OCI-LY3 (cell line): ENCODE data around the gene CLPX.

Source experiments
- H2AFZ ChIP-seq: fragments of 200-600, 300-600 bp; shearing (Covaris generic); 2 replicates; pipeline ENCODE4 v1.6.0; 2014; ENCODE audit warnings: antibody characterized with exemption, low read depth, low read length
- H3K27ac ChIP-seq: fragments of 200-600, 300-600 bp; sonication (generic); 2 replicates; pipeline ENCODE4 v1.5.1; 2014; ENCODE audit warnings: mild to moderate bottlenecking, low read length, moderate library complexity, mixed read lengths
- H3K27me3 ChIP-seq: fragments of 200-600, 300-600 bp; sonication (generic); 2 replicates; pipeline ENCODE4 v1.6.1; 2014; ENCODE audit warnings: low read depth, low read length, mixed read lengths
- H3K36me3 ChIP-seq: fragments of 200-600, 300-600 bp; sonication (generic); replicated peaks from 2 replicates; pipeline ENCODE3; 2014; ENCODE audit warnings: low read depth, low read length, mixed read lengths
- H3K4me1 ChIP-seq: fragments of 300-600, 200-600 bp; sonication (generic); 2 replicates; pipeline ENCODE4 v1.6.1; 2014; ENCODE audit warnings: low read length, mixed read lengths
- H3K4me2 ChIP-seq: fragments of 200-600, 300-600 bp; sonication (generic); 2 replicates; pipeline ENCODE4 v1.6.1; 2014; ENCODE audit warnings: low read length, mixed read lengths
- H3K4me3 ChIP-seq: fragments of 300-600, 200-600 bp; sonication (generic); 2 replicates; pipeline ENCODE4 v1.5.1; 2014; ENCODE audit warnings: antibody characterized with exemption, mild to moderate bottlenecking, low read length, moderate library complexity
- H3K79me2 ChIP-seq: fragments of 300-600, 200-600 bp; shearing (Covaris generic); 2 replicates; pipeline ENCODE4 v1.6.1; 2014; ENCODE audit warnings: mild to moderate bottlenecking, low read length, mixed read lengths
- H3K9ac ChIP-seq: fragments of 300-600, 200-600 bp; shearing (Covaris generic); 2 replicates; pipeline ENCODE4 v1.6.0; 2014; ENCODE audit warnings: mild to moderate bottlenecking, low read length, moderate library complexity
- H3K9me3 ChIP-seq: fragments of 200-600, 300-600 bp; shearing (Covaris generic); 2 replicates; pipeline ENCODE4 v1.6.1; 2014; ENCODE audit warnings: low read length, mixed read lengths; ENCODE audit not compliant: insufficient read depth
- H4K20me1 ChIP-seq: fragments of 200-600, 300-600 bp; sonication (generic); 2 replicates; pipeline ENCODE4 v1.6.1; 2016; ENCODE audit warnings: low read length, mixed read lengths; ENCODE audit not compliant: insufficient read depth
- CTCF ChIP-seq: fragments of 200-600, 300-600 bp; sonication (generic); IDR thresholded peaks from 2 replicates; pipeline ENCODE4 v1.5.1; 2014; ENCODE audit warnings: antibody characterized with exemption, low read length, low read depth
- EZH2phosphoT487 ChIP-seq: fragments of 200-600 bp; shearing (Covaris generic); IDR thresholded peaks from 2 replicates; pipeline ENCODE4 v1.6.1; 2018; ENCODE audit warnings: antibody characterized with exemption, mixed run types, low read depth

The CLPX gene

GRCh38 chr15:65204931-65205660, 20.0 kb upstream of the CLPX start:
- Histone ChIP-seq H3K9ac (no peak overlapping the region), H3K4me1 (no peaks in the 10 kb centered on the region), H4K20me1 (no peaks in the 10 kb centered on the region), H3K27ac (no peak overlapping the region), H2AFZ (no peak overlapping the region), H3K36me3 (no peaks in the 10 kb centered on the region), H3K79me2 (no peaks in the 10 kb centered on the region), H3K27me3 (peaks cover 8% of the 10 kb centered on the region), H3K4me2 (no peak overlapping the region), H3K9me3 (no peaks in the 10 kb centered on the region), H3K4me3 (no peak overlapping the region)
- no peak for TF ChIP-seq EZH2phosphoT487
- TF ChIP-seq CTCF, result no peak

GRCh38 chr15:65204236-65204930, 19.2 kb upstream of the CLPX start:
- Histone ChIP-seq H3K4me2 (no peak overlapping the region), H3K4me1 (no peaks in the 10 kb centered on the region), H3K4me3 (no peak overlapping the region), H2AFZ (no peak overlapping the region), H3K9ac (no peak overlapping the region), H3K27me3 (peaks cover 8% of the 10 kb centered on the region), H3K79me2 (no peaks in the 10 kb centered on the region), H4K20me1 (no peaks in the 10 kb centered on the region), H3K9me3 (no peaks in the 10 kb centered on the region), H3K36me3 (no peaks in the 10 kb centered on the region), H3K27ac (no peak overlapping the region)
- TF ChIP-seq EZH2phosphoT487 (no peak), CTCF (no peak)

GRCh38 chr15:65201918-65202317, 16.8 kb upstream of the CLPX start:
- Histone ChIP-seq H4K20me1 (no peaks in the 10 kb centered on the region), H3K79me2 (no peaks in the 10 kb centered on the region), H3K27ac (no peak overlapping the region), H3K4me2 (no peak overlapping the region), H3K9me3 (no peaks in the 10 kb centered on the region), H3K27me3 (peaks cover 12% of the 10 kb centered on the region), H2AFZ (no peak overlapping the region), H3K36me3 (no peaks in the 10 kb centered on the region), H3K4me1 (no peaks in the 10 kb centered on the region), H3K9ac (no peak overlapping the region), H3K4me3 (no peak overlapping the region)
- no peak for TF ChIP-seq CTCF
- TF ChIP-seq EZH2phosphoT487, result no peak

- Histone ChIP-seq H3K27ac (no peak overlapping the region), H3K4me2 (no peak overlapping the region), H3K4me1 (no peaks in the 10 kb centered on the region), H2AFZ (no peak overlapping the region), H3K36me3 (no peaks in the 10 kb centered on the region), H3K4me3 (no peak overlapping the region), H3K79me2 (no peaks in the 10 kb centered on the region), H3K9me3 (no peaks in the 10 kb centered on the region), H3K9ac (no peak overlapping the region), H3K27me3 (peaks cover 8% of the 10 kb centered on the region), H4K20me1 (no peaks in the 10 kb centered on the region)
- TF ChIP-seq EZH2phosphoT487, result no peak
- TF ChIP-seq CTCF, result no peak
These were observed 13.4 kb upstream of the CLPX start for GRCh38 chr15:65198571-65198970.
